Thoracic aorta (tissue), 2 donors: ENCODE measurements around the gene EPSTI1. TPM values are rescaled to one million over a fixed set of nuclear protein-coding genes. Genes with fewer than 3 reads are reported as not detected.

Experiments
- ATAC-seq: fragments of 150-250 bp; one replicate; pipeline ENCODE4 v1.8.0; 2017; ENCODE audit warnings: low read depth; ENCODE audit not compliant: insufficient number of reproducible peaks, low FRiP score
- DNase-seq: peaks from one replicate; pipeline ENCODE4 v3.0.0-alpha.2; 2020; ENCODE audit warnings: low spot score
- H3K27ac ChIP-seq, 2 donors: fragments of 200-600 bp; sonication (generic); 1 replicate in 1 of 2; 2 replicates in 1 of 2; pipeline ENCODE4 v1.5.1; 2016; ENCODE audit warnings: mild to moderate bottlenecking in 2 of 2, moderate library complexity in 2 of 2
- H3K27me3 ChIP-seq: fragments of 200-600 bp; sonication (generic); replicated peaks from 2 replicates; pipeline ENCODE4 v1.6.0; 2016; ENCODE audit warnings: mild to moderate bottlenecking; ENCODE audit not compliant: insufficient read depth
- H3K36me3 ChIP-seq: fragments of 200-600 bp; sonication (generic); one replicate; pipeline ENCODE4 v1.5.1; 2016
- H3K4me1 ChIP-seq, 2 donors: fragments of 200-600 bp; sonication (generic); 1 replicate in 1 of 2; 2 replicates in 1 of 2; pipeline versions ENCODE4 v1.5.1 to v1.6.0; 2016; ENCODE audit warnings: low read depth in 2 of 2, mild to moderate bottlenecking in 1 of 2; ENCODE audit not compliant: control insufficient read depth in 1 of 2
- H3K4me3 ChIP-seq: fragments of 200-600 bp; sonication (generic); 2 replicates; pipeline ENCODE4 v1.5.1; 2016; ENCODE audit warnings: mild to moderate bottlenecking
- H3K9me3 ChIP-seq: fragments of 200-600 bp; sonication (generic); 2 replicates; pipeline ENCODE4 v1.5.1; 2016
- total RNA-seq, 2 donors: library from RNA; depleted of rRNA; stranded (reverse); fragments of >200 nt; gene quantifications; one replicate each; pipeline versions ENCODE4 v1.1.0 to v1.2.3, GENCODE V29; 2016
- TF ChIP-seq, protein P1 (sequence below): fragments of 200-600 bp; sonication (generic); IDR thresholded peaks from one replicate; pipeline ENCODE4 v1.5.1; 2019; ENCODE audit warnings: antibody characterized with exemption

Gene EPSTI1
- total RNA-seq, 2 donors from 2014 or later = 4.0 to 7.9 TPM

DNA sequence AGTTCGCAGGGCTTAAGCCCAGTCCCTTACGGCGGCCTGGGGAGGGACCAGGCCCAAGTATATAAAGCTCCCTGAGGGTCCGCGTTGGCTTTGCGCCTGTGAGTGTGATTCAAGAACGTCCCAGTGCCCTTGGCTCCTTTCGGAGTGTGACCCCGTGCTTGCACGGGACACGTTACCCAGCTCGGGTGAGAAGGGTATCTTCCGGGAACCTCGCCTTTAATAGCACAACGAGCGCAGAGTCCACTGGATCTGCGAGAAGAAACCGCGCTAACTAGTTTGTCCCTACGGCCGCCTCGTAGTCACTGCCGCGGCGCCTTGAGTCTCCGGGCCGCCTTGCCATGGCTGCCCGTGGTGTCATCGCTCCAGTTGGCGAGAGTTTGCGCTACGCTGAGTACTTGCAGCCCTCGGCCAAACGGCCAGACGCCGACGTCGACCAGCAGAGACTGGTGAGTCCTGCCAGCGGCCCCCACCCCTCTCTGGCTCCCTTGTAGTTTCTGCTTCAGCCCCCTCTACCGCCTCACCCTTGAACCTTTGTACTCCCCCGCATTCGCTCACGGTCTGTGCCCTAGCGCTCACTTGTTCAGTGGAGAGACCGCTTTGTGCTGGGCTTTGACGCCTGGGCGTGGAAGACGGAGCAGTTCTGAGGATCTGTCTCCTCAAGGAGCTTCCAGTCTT lies 31.4 kb upstream of the EPSTI1 start, which contains the start of gene DNAJC15:
Gene DNAJC15 (plus strand): TSS at position 298 of the 675 bp plus-strand sequence. CDS start 41 bp downstream, at position 339.
- Histone ChIP-seq H3K4me3 (peak within 1 kb of the TSS; percentile 83), H3K36me3 (no peaks in the 10 kb centered on the region), H3K4me1 (peaks cover 9 to 38% of the 10 kb centered on the region in 2 donors), H3K27me3 (no peaks in the 10 kb centered on the region), H3K27ac (peak within 1 kb of the TSS; percentile 71 to 84), H3K9me3 (no peaks in the 10 kb centered on the region)
- DNase-seq = peak; percentile 71
- TF ChIP-seq, protein P1, sequence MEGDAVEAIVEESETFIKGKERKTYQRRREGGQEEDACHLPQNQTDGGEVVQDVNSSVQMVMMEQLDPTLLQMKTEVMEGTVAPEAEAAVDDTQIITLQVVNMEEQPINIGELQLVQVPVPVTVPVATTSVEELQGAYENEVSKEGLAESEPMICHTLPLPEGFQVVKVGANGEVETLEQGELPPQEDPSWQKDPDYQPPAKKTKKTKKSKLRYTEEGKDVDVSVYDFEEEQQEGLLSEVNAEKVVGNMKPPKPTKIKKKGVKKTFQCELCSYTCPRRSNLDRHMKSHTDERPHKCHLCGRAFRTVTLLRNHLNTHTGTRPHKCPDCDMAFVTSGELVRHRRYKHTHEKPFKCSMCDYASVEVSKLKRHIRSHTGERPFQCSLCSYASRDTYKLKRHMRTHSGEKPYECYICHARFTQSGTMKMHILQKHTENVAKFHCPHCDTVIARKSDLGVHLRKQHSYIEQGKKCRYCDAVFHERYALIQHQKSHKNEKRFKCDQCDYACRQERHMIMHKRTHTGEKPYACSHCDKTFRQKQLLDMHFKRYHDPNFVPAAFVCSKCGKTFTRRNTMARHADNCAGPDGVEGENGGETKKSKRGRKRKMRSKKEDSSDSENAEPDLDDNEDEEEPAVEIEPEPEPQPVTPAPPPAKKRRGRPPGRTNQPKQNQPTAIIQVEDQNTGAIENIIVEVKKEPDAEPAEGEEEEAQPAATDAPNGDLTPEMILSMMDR = no peak
- peak; percentile 85 for ATAC-seq

DNA sequence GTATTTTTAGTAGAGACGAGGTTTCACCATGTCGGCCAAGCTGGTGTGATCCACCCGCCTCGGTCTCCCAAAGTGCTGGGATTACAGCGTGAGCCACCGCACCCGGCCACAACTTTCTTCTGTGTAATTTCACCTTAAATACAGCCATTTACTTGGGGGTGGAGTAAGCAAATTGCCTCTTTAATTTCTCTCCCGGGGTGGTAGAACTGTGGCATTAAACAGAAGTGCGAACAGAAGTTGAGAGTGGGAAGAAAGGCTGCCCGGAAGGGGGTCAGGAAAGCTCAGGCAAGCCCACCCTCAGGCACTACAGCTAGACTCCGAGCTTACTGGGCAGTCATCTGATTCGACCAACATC lies 30.9 kb upstream of the EPSTI1 start:
- H3K9me3 ChIP-seq = no peaks in the 10 kb centered on the region
- TF ChIP-seq, protein P1 = no peak
- ATAC-seq (no peak), DNase-seq (no peak)
- no peaks in the 10 kb centered on the region for H3K27me3 ChIP-seq
- peak overlapping the region; percentile 83 for H3K4me3 ChIP-seq
- peak overlapping the region; percentile 71 to 84 for H3K27ac ChIP-seq
- H3K36me3 ChIP-seq = no peaks in the 10 kb centered on the region
- H3K4me1 ChIP-seq = peaks cover 9 to 34% of the 10 kb centered on the region in 2 donors

DNA sequence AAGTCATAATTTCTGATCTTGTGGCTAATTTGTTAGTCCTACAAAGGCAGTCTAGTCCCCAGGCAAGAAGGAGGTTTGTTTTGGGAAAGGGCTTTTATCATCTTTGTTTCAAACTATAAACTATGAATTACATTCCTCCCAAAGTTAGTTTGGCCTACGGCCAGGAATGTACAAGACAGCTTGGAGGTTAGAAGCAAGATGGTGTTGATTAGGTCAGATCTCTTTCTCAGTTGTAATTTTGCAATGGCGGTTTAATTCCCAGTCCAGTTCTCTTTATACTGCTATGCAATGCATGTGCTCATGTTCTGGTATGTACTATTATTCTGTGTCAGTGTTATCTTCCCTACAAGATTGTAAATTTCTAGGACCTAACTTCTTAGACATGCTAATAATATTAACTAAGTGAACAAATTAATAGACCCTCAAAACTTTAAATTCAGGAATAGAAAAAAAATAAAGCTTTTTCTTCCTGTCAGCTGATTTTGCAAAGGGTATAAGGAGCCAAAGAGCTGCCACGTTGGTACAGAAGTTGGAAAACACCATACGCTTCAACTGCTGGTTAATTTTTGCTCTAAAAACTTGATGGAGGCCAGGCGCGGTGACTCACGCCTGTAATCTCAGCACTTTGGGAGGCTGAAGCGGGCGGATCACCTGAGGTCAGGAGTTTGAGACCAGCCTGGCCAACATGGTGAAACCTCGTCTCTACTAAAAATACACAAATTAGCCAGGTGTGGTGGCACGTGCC lies 30.1 kb upstream of the EPSTI1 start:
- no peaks in the 10 kb centered on the region for H3K9me3 ChIP-seq
- DNase-seq (no peak), ATAC-seq (no peak)
- no peaks in the 10 kb centered on the region for H3K36me3 ChIP-seq
- peaks cover 9 to 34% of the 10 kb centered on the region in 2 donors for H3K4me1 ChIP-seq
- TF ChIP-seq, protein P1 = no peak
- no peak overlapping the region for H3K27ac ChIP-seq
- H3K27me3 ChIP-seq = no peaks in the 10 kb centered on the region
- H3K4me3 ChIP-seq = no peak overlapping the region

DNA sequence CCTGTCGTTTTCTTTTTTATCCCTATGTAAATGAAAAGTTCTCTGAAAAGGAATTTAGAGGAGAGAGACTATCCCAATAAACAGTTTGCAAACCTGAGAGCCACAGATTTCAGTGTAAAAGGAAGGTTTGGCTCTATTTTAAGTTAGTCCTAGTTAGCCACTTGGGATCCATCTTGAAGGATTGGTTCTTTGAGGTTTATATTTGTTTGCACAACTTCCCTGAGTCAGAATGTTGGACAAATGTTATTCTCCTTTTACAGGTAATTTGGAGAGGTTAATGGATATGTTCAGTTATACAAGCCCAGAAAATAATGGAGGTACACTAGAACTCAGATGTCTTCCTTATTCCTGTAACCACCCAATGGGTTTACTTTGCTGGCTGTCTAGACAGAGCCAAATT lies 28.8 kb upstream of the EPSTI1 start:
- H3K27me3 ChIP-seq = no peaks in the 10 kb centered on the region
- H3K9me3 ChIP-seq = no peaks in the 10 kb centered on the region
- DNase-seq (no peak), ATAC-seq (no peak)
- H3K36me3 ChIP-seq = no peaks in the 10 kb centered on the region
- peaks cover 3 to 24% of the 10 kb centered on the region in 2 donors for H3K4me1 ChIP-seq
- H3K4me3 ChIP-seq = no peak overlapping the region
- H3K27ac ChIP-seq = no peak overlapping the region
- TF ChIP-seq, protein P1 = no peak

DNA sequence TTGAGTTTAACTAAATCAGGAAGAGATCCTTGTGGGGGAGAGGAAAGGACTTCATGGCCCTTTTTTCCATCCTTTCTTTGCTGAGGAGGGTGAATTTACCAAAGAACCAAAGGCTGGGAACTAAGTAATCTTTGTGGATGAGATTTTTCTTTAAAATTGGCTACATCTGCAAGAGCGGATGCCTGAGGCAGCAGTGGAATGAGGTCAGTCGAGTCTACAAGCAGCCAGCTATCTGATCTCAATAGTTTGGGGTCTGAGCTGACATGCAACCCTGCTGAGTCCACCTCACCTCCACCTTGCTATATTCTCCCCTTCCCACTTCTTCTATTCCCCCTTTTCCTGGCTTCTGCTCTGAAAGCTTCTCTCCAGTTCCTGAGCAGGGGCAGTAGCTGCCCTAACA lies 27.8 kb upstream of the EPSTI1 start:
- Histone ChIP-seq H3K9me3 (no peaks in the 10 kb centered on the region), H3K36me3 (no peaks in the 10 kb centered on the region), H3K27ac (no peak overlapping the region), H3K4me3 (no peak overlapping the region), H3K4me1 (peaks cover 0 to 14% of the 10 kb centered on the region in 2 donors), H3K27me3 (no peaks in the 10 kb centered on the region)
- DNase-seq (no peak), ATAC-seq (no peak)
- TF ChIP-seq, protein P1 = no peak
